Renal cortical epithelial cell (primary cell): Measurements from ENCODE around the gene IFRD2. TPM values are rescaled to one million over a fixed set of nuclear protein-coding genes. Genes with fewer than 3 reads are reported as not detected.
A peak's percentile ranks its signal among the peaks of the same experiment; 100 is the strongest.
"Not testable (repeated sequence)": the region's sequence is repeated elsewhere in the genome, so short reads cannot be mapped to it uniquely, and the experiment has no call there.

Experiments
- DNase-seq: peaks from one replicate; pipeline ENCODE4 v3.0.0-alpha.2; 2011; ENCODE audit warnings: low read depth
- total RNA-seq: library from RNA; depleted of rRNA; stranded (reverse); fragments of >200 nt; gene quantifications from 2 replicates; pipeline ENCODE4 v1.2.3, GENCODE V29; 2014

IFRD2 gene
- total RNA-seq, 1 donor from 2014 or later, result 28.8 TPM

- no peak for DNase-seq
Observed at GRCh38 chr3:50286322-50287227, 5.7 kb downstream of the IFRD2 start.

DNA sequence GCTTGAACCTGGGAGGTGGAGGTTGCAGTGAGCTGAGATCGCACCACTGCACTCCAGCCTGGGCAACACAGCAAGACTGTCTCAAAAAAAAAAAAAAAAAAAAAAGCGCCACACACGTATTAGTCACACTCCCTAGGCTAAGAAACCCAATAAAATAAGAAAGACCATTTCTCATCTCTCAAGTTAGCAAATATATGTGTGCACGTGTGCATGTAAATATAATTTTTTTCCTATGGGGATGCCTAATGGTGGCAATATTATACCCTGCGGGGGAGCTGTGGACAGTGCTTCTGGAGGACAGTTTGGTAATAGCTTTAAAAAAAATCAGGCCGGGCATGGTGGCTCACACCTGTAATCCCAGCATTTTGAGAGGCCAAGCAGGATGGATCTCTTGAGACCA lies 8.1 kb downstream of the IFRD2 start:
- DNase-seq, result not testable (repeated sequence)

- no peak for DNase-seq
Observed at GRCh38 chr3:50279255-50280016, 12.8 kb downstream of the IFRD2 start.

GRCh38 chr3:50278880-50279224 lies 13.4 kb downstream of the IFRD2 start, which contains the start of gene LSMEM2:
Gene LSMEM2 (plus strand): TSS chr3:50279087. CDS start chr3:50279114, 27 bp downstream.
- DNase-seq, result no peak

GRCh38 chr3:50278123-50278879 lies 13.9 kb downstream of the IFRD2 start:
- no peak for DNase-seq

GRCh38 chr3:50276762-50277101 lies 15.5 kb downstream of the IFRD2 start:
- no peak for DNase-seq

GRCh38 chr3:50275996-50276761 lies 16.1 kb downstream of the IFRD2 start:
- DNase-seq, result no peak

GRCh38 chr3:50275141-50275995 lies 16.9 kb downstream of the IFRD2 start:
- no peak for DNase-seq

- DNase-seq, result no peak
Observed at GRCh38 chr3:50274371-50275104, 17.7 kb downstream of the IFRD2 start.

DNA sequence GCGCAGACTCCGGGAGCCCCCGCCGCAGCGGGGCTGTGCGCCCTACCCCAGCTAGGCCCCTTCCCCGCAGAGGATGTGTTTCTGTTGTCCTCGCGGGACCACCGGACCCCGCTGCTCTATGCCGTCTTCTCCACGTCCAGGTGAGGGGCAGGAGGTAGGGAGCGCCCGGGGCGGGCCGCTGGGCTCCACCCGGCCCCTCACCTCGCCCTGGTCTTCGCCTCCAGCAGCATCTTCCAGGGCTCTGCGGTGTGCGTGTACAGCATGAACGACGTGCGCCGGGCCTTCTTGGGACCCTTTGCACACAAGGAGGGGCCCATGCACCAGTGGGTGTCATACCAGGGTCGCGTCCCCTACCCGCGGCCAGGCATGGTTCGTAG lies 18.6 kb downstream of the IFRD2 start:
- no peak for DNase-seq

- DNase-seq, result peak; percentile 45
Observed at GRCh38 chr3:50272911-50273688, 19.1 kb downstream of the IFRD2 start.

GRCh38 chr3:50272538-50272910 lies 19.7 kb downstream of the IFRD2 start:
- not testable (repeated sequence) for DNase-seq

GRCh38 chr3:50271314-50271936 lies 20.8 kb downstream of the IFRD2 start:
- no peak for DNase-seq

DNA sequence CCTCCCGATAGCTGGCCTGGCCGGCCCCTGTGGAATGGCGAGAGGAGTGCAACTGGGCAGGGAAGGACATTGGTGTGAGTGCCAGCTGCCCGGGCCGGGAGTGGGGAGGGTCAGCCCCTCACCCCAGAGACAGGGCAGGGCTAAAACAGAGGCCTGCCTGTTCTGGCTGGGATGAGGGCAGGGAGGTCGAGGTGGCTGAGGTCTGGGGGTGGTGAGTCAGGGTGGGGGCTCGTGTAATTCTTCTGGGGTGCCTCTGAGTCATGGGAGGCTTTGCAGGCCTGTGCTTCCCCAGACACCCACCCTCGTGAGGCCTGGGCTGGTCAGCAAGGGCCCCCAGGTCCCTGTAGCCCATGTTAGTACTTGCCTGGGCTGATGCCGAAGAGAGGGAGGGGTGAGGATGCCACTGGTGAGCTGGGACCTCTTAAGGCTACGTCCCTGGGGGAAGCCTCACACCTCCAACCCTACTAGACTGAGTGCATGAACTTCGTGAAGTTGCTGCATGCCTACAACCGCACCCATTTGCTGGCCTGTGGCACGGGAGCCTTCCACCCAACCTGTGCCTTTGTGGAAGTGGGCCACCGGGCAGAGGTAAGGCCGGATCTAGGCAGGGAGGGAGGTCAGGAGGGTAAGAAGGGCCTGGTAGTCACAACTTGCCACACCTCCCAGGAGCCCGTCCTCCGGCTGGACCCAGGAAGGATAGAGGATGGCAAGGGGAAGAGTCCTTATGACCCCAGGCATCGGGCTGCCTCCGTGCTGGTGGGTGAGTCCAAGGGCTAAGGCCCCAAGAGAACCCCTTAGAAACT lies 21.6 kb downstream of the IFRD2 start:
- DNase-seq, result no peak

GRCh38 chr3:50269977-50270413 lies 22.2 kb downstream of the IFRD2 start:
- DNase-seq, result peak; percentile 59

DNA sequence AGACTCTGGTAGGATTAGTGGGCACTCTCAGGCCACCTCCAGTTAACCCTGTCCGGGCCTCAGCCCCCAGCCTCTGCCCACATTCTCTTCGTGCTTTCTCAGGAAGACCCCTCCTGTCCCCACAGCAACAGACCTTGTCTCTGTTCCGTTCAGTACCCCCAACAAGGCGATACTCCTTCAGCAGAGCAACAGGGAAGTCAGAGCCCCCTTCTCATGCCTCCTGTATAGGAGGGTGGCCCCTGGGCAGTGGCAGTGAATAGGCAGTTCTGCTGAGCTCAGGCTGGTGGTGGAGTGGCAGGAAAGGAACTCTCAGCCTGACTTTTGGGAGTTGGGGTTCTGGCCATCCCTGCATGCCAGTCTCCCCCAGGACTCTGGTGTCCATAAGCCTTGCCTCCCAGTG lies 22.8 kb downstream of the IFRD2 start:
- DNase-seq, result no peak

- DNase-seq, result peak; percentile 86
Observed at GRCh38 chr3:50268703-50269451, 23.4 kb downstream of the IFRD2 start, which contains the start of gene SEMA3B. Gene SEMA3B (plus strand): TSS chr3:50269147. CDS start chr3:50269241, 94 bp downstream.
